Activated T-helper 17 cell treated with anti-CD3 and anti-CD28 coated beads, Interleukin-2, amount 50 U/mL, for 72 hours (primary cell): ENCODE measurements around the gene E2F4. TPM values are rescaled to one million over a fixed set of nuclear protein-coding genes. Genes with fewer than 3 reads are reported as not detected.

ENCODE experiments used
- ATAC-seq: fragments of 150-1000 bp; cut with Tn5 transposase; replicated peaks from 2 replicates; pipeline ENCODE4 v1.10.0; 2021; ENCODE audit warnings: mild to moderate bottlenecking, moderate library complexity
- H3K27ac Mint-ChIP-seq: one replicate; pipeline ENCODE4 v1.8.0; 2022; ENCODE audit warnings: mixed read lengths
- H3K27me3 Mint-ChIP-seq: one replicate; pipeline ENCODE4 v1.8.0; 2022; ENCODE audit warnings: mixed read lengths
- H3K36me3 Mint-ChIP-seq: one replicate; pipeline ENCODE4 v1.8.0; 2022; ENCODE audit warnings: low read depth, mild to moderate bottlenecking, mixed read lengths
- H3K4me1 Mint-ChIP-seq: one replicate; pipeline ENCODE4 v1.8.0; 2022; ENCODE audit warnings: mixed read lengths
- H3K4me3 Mint-ChIP-seq: one replicate; pipeline ENCODE4 v1.8.0; 2022; ENCODE audit warnings: mild to moderate bottlenecking, mixed read lengths
- H3K9me3 Mint-ChIP-seq: one replicate; pipeline ENCODE4 v1.8.0; 2022; ENCODE audit warnings: mixed read lengths
- total RNA-seq, 2 donors: library from RNA; stranded (reverse); gene quantifications; one replicate each; pipeline ENCODE4 v1.2.3, GENCODE V29; 2022

The E2F4 gene
- 100 to 1,000 TPM in 1 of 2 donors, 10 to 100 TPM in 1; 90.0 to 141 TPM for total RNA-seq

- H3K4me3 Mint-ChIP-seq, result peak within 1 kb of the TSS; percentile 85
- H3K27ac Mint-ChIP-seq, result peak within 1 kb of the TSS; percentile 88
- no peaks in the 10 kb centered on the region for H3K9me3 Mint-ChIP-seq
- ATAC-seq, result peak; percentile 99
- peaks cover 27% of the 10 kb centered on the region for H3K4me1 Mint-ChIP-seq
- H3K27me3 Mint-ChIP-seq, result no peaks in the 10 kb centered on the region
- peaks cover 48% of the 10 kb centered on the region for H3K36me3 Mint-ChIP-seq
Observed at GRCh38 chr16:67191995-67192681, at the start of gene E2F4. E2F4 (plus strand) TSS chr16:67192155; CDS start chr16:67192228, 73 bp downstream.

- no peak overlapping the region for H3K27ac Mint-ChIP-seq
- H3K36me3 Mint-ChIP-seq, result peaks cover 81% of the 10 kb centered on the region
- no peaks in the 10 kb centered on the region for H3K4me1 Mint-ChIP-seq
- H3K27me3 Mint-ChIP-seq, result no peaks in the 10 kb centered on the region
- ATAC-seq, result no peak
- no peak overlapping the region for H3K4me3 Mint-ChIP-seq
- no peaks in the 10 kb centered on the region for H3K9me3 Mint-ChIP-seq
Observed at GRCh38 chr16:67142342-67142741, 49.6 kb upstream of the E2F4 start.

GRCh38 chr16:67144943-67145342, 47.0 kb upstream of the E2F4 start:
- no peak overlapping the region for H3K4me3 Mint-ChIP-seq
- H3K27me3 Mint-ChIP-seq, result no peaks in the 10 kb centered on the region
- peaks cover 5% of the 10 kb centered on the region for H3K4me1 Mint-ChIP-seq
- peaks cover 80% of the 10 kb centered on the region for H3K36me3 Mint-ChIP-seq
- ATAC-seq, result no peak
- no peaks in the 10 kb centered on the region for H3K9me3 Mint-ChIP-seq
- peak overlapping the region; percentile 41 for H3K27ac Mint-ChIP-seq

- peak overlapping the region; percentile 41 for H3K27ac Mint-ChIP-seq
- peaks cover 72% of the 10 kb centered on the region for H3K36me3 Mint-ChIP-seq
Observed at GRCh38 chr16:67145746-67146145, 46.2 kb upstream of the E2F4 start.

GRCh38 chr16:67146523-67147357, 45.2 kb upstream of the E2F4 start:
- no peak for ATAC-seq
- Mint-ChIP-seq H3K27ac (peak overlapping the region; percentile 59), H3K4me3 (no peak overlapping the region)

More at GRCh38 chr16:67145746-67146145, 46.2 kb upstream of the E2F4 start:
- Mint-ChIP-seq H3K4me1 (peaks cover 5% of the 10 kb centered on the region), H3K9me3 (no peaks in the 10 kb centered on the region), H3K4me3 (no peak overlapping the region), H3K27me3 (no peaks in the 10 kb centered on the region)
- no peak for ATAC-seq

GRCh38 chr16:67147437-67148140, 44.4 kb upstream of the E2F4 start:
- no peak overlapping the region for H3K4me3 Mint-ChIP-seq
- no peaks in the 10 kb centered on the region for H3K27me3 Mint-ChIP-seq
- no peak for ATAC-seq
- H3K9me3 Mint-ChIP-seq, result no peaks in the 10 kb centered on the region
- H3K4me1 Mint-ChIP-seq, result peaks cover 5% of the 10 kb centered on the region
- H3K27ac Mint-ChIP-seq, result peak overlapping the region; percentile 16
- H3K36me3 Mint-ChIP-seq, result peaks cover 65% of the 10 kb centered on the region

More at GRCh38 chr16:67146523-67147357, 45.2 kb upstream of the E2F4 start:
- H3K9me3 Mint-ChIP-seq, result no peaks in the 10 kb centered on the region
- peaks cover 5% of the 10 kb centered on the region for H3K4me1 Mint-ChIP-seq
- no peaks in the 10 kb centered on the region for H3K27me3 Mint-ChIP-seq
- peaks cover 66% of the 10 kb centered on the region for H3K36me3 Mint-ChIP-seq

GRCh38 chr16:67148221-67148620, 43.7 kb upstream of the E2F4 start:
- H3K9me3 Mint-ChIP-seq, result no peaks in the 10 kb centered on the region
- peaks cover 59% of the 10 kb centered on the region for H3K36me3 Mint-ChIP-seq
- H3K27ac Mint-ChIP-seq, result peak overlapping the region; percentile 58
- peaks cover 11% of the 10 kb centered on the region for H3K4me1 Mint-ChIP-seq
- no peaks in the 10 kb centered on the region for H3K27me3 Mint-ChIP-seq
- H3K4me3 Mint-ChIP-seq, result peak overlapping the region; percentile 62
- ATAC-seq, result no peak

GRCh38 chr16:67148656-67149275, 43.2 kb upstream of the E2F4 start:
- Mint-ChIP-seq H3K27me3 (no peaks in the 10 kb centered on the region), H3K4me3 (peak overlapping the region; percentile 62), H3K9me3 (no peaks in the 10 kb centered on the region), H3K36me3 (peaks cover 57% of the 10 kb centered on the region), H3K27ac (peak overlapping the region; percentile 58), H3K4me1 (peaks cover 13% of the 10 kb centered on the region)
- ATAC-seq, result no peak

- ATAC-seq, result no peak
- H3K27ac Mint-ChIP-seq, result peak overlapping the region; percentile 58
- H3K4me3 Mint-ChIP-seq, result peak overlapping the region; percentile 62
- H3K4me1 Mint-ChIP-seq, result peaks cover 13% of the 10 kb centered on the region
- peaks cover 56% of the 10 kb centered on the region for H3K36me3 Mint-ChIP-seq
- no peaks in the 10 kb centered on the region for H3K9me3 Mint-ChIP-seq
- no peaks in the 10 kb centered on the region for H3K27me3 Mint-ChIP-seq
Observed at GRCh38 chr16:67149276-67150046, 42.5 kb upstream of the E2F4 start.

GRCh38 chr16:67150047-67150832, 41.7 kb upstream of the E2F4 start:
- Mint-ChIP-seq H3K27me3 (no peaks in the 10 kb centered on the region), H3K27ac (no peak overlapping the region), H3K4me3 (peak overlapping the region; percentile 77)

GRCh38 chr16:67150833-67151396, 41.0 kb upstream of the E2F4 start, which contains the start of gene B3GNT9:
B3GNT9 (minus strand) TSS chr16:67150998; CDS start chr16:67150485, 513 bp downstream.
- H3K4me1 Mint-ChIP-seq, result peaks cover 15% of the 10 kb centered on the region
- no peaks in the 10 kb centered on the region for H3K9me3 Mint-ChIP-seq
- peak within 1 kb of the TSS; percentile 75 for H3K27ac Mint-ChIP-seq
- peak; percentile 66 for ATAC-seq
- H3K36me3 Mint-ChIP-seq, result peaks cover 43% of the 10 kb centered on the region
- H3K4me3 Mint-ChIP-seq, result peak within 1 kb of the TSS; percentile 77
- no peaks in the 10 kb centered on the region for H3K27me3 Mint-ChIP-seq

More at GRCh38 chr16:67150047-67150832, 41.7 kb upstream of the E2F4 start:
- Mint-ChIP-seq H3K36me3 (peaks cover 48% of the 10 kb centered on the region), H3K9me3 (no peaks in the 10 kb centered on the region), H3K4me1 (peaks cover 13% of the 10 kb centered on the region)
- peak; percentile 82 for ATAC-seq

- Mint-ChIP-seq H3K36me3 (peaks cover 40% of the 10 kb centered on the region), H3K27ac (peak overlapping the region; percentile 75), H3K27me3 (no peaks in the 10 kb centered on the region), H3K9me3 (no peaks in the 10 kb centered on the region), H3K4me3 (peak overlapping the region; percentile 77), H3K4me1 (peaks cover 21% of the 10 kb centered on the region)
- no peak for ATAC-seq
Observed at GRCh38 chr16:67151431-67152097, 40.4 kb upstream of the E2F4 start.
